Esophagus muscularis mucosa (tissue), 3 donors: Measurements from ENCODE around the gene GLUD1.

Source experiments
- POLR2AphosphoS5 ChIP-seq, 2 donors: sonication (generic); formaldehyde crosslinking; IDR thresholded peaks; one replicate each; pipeline ENCODE4 v1.6.1; 2017; ENCODE audit warnings: antibody characterized with exemption in 2 of 2
- TF ChIP-seq, protein P1 (sequence below), 3 experiments: fragments of 200-600 bp in 2 of 3; fragments of 450-650 bp in 1 of 3; sonication (generic) in 2 of 3; IDR thresholded peaks; one replicate each; pipeline ENCODE4 v1.5.1; 2017 to 2019; ENCODE audit warnings: antibody characterized with exemption in 3 of 3, mild to moderate bottlenecking in 2 of 3, moderate library complexity in 1 of 3

DNA sequence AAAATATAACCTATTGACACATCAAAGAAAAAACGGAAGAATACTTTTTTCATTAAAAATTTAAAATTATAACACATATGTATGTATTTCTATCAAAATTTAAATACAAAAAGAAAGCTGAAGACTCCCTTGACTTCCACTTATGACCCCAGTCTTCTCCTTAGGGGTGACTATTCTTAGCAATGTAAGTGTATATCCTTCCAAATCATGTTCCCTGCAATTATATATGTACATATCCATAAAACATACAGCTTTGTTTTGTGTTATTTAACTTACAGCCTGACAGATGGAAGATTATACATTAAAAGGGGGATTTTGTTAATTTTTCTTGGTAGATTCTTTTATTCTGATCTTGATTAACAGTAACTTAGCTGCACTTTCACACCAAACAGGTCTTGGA, 9.1 kb downstream of the GLUD1 start:
- TF ChIP-seq, protein P1, sequence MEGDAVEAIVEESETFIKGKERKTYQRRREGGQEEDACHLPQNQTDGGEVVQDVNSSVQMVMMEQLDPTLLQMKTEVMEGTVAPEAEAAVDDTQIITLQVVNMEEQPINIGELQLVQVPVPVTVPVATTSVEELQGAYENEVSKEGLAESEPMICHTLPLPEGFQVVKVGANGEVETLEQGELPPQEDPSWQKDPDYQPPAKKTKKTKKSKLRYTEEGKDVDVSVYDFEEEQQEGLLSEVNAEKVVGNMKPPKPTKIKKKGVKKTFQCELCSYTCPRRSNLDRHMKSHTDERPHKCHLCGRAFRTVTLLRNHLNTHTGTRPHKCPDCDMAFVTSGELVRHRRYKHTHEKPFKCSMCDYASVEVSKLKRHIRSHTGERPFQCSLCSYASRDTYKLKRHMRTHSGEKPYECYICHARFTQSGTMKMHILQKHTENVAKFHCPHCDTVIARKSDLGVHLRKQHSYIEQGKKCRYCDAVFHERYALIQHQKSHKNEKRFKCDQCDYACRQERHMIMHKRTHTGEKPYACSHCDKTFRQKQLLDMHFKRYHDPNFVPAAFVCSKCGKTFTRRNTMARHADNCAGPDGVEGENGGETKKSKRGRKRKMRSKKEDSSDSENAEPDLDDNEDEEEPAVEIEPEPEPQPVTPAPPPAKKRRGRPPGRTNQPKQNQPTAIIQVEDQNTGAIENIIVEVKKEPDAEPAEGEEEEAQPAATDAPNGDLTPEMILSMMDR (IDR thresholded peaks at IDR 0.05), result no peak
- TF ChIP-seq POLR2AphosphoS5 (IDR thresholded peaks at IDR 0.05), result no peak
